NCI-H2029 (cell line): Measurements from ENCODE around the gene KIRREL1.

Experiments used
- DNase-seq: peaks from one replicate; lab custom pipeline; 2025; lab: John Stamatoyannopoulos, UW

Gene KIRREL1

DNA sequence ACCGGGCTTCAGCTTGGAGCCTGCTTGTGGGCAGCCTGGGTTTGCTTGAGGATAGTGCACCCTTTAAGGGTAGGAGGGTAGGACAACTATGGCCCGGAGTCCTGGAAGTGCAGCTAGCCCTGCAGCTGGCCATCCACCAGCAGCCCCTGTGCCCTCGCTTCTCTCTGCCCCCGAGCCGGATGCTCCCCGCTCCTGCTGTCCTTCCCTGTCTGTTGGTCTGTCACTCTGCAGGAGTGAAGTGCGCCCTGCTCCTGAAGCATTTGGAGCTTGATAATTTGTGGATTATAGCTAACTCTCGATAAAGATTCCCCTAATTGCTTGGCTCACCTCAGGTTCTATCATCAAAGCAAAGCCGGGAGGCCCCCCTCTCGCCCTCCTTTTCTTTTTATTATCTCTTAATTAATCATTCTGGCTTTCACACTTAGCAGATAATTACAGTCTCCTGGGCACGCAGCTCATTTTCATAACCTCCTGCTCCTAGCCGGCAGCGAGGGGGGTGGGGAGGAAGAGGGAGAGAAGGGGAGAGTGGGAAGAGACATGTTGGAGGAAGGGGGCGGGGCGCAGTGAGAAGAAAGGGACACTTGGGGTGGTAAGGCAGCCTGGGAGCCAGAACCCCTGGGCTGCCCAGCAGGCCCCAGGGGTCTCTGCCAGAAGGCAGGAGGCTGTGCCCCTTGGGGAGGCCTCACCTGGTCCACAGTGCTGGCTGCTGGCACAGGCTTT, 14.4 kb downstream of the KIRREL1 start:
- DNase-seq = no peak

DNA sequence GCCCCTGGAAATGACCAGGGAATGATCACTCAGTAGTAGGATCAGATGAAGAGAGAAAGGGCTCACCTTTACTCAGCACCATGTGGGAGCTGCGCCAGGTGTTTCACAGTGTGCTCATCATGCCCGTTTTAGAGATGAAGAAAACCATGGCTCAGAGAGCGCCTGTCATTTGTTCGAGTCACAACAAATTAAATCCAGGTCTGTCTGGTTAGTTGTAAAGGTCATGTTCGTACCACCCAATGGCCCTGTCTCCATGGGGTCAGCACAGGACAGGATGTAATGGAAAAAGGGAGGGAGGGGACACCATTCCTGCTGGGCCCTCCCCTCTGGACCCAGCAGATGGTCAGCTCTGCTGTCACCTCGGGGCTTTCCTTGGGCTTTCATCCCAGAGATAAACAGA, 15.2 kb downstream of the KIRREL1 start:
- DNase-seq = no peak

DNA sequence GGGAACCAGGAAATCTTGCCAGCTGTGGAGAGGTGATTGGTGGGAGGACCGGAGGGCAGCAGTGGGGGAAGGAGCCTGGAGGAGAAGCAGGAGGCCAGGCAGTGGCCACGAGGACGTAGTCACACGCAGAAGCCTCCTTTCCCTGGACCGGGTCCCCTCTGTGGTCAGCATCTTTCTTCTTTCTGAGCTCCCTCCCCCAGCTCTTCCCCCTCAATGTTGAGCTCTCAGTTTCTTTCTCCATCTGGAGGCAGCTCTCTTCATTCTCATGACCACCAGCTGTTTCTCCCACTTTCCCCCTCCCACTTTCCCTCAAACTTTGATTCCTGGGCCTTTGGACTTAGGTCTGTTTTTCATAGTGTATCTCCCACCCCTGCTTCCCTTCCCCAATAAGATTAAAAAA, 18.3 kb downstream of the KIRREL1 start:
- no peak for DNase-seq

DNA sequence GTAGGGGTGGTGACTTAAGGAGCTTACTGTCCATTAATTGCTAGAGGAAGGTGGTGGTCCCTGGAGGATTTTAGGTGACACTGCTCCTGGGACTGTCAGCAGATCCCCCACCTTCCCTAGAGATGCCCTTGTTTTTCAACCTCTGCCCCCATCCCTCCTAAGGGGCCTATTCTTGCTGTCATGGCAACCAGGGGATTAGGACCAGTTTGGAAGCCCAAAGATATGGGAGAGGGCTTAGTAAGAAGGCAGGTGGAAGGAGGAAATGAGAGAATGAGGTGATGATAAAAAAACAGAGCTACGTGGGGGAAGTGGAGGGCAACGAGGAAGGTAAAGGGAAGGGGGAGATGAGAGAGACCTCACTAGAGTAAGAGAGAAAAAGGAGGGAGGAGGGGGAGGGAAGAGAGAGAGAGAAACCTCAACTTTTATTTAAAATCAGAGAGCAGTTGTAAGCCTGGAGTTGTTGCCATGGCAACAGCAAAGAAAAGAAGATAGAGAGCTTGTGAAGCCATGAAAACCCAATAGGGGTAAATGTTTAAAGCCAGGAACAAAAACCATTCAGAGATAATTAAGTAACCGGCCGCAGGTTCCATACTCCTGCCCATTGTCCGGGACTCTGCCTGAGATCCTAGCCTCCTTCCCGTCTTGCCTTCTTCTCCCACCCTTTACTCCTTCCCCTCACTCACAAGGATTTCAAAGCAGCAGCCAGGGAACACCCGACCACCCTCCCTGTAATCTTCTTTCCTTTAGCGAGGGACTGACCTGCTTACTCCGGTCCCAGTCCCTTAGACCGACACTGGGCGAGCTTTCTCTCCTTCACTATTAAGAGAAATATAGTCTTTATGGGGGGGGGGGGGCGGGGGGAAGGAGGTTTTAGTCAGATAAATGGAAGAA, 20.6 kb downstream of the KIRREL1 start:
- no peak for DNase-seq

DNA sequence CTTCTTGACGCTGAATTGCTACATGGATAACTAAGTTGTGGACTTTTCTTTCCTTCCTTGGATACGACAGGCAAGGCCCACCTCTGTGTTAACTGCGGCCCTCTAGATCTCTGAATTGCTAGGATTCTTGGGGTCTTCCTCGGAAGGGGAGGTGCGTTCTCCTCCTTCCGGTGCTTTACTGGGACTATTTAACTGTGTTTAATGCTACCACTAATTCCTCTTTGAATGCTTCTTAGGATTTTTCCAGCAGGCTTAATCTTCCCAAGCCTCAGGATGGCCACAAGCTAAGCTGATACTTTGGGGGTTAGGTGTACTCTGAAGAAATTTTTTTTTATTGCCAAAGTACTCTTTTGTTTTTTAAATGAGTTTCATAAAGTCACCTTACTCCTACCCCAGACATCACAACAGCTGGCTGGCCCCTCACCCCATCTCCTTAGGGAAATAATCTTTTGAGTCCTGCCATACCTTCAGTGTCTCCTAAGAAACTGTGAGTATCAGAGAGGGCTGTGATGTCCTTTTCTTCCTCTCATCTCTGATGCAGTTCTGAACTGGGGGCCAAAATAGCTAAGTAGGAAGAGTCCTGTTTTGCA, 21.4 kb downstream of the KIRREL1 start:
- no peak for DNase-seq

DNA sequence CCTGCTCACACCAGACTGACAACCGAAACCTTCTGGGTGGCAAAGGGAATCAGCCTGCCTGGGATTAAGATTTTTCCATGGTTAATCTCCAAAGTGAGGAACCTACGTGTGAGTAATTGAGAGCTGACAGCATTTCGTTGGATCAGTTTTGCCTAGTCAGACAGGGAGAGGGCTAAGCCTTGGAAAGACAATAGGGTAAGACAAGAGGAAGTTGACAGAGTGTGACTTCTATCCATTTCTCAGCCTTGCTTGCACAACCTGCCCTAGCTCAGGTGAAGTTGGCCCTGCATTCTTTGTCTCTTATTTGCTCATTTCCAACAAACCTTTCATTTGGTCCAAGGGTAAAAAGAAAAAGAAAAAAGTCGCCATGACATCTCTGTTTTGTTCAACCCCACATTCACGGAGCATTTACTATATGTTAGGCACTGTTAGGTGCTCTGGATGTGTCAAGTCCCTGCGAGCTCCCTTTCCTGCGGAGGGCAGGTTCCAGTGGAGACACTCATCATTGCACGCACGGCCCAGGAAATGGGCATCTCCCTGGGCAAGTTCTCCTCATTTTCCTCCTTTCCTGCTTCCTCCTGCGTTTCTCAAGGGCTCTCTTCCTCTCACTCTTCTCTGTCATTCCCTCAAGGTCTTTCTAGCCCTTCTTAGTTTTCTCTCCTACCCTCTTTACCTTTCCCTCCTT, 23.3 kb downstream of the KIRREL1 start:
- DNase-seq = no peak

DNA sequence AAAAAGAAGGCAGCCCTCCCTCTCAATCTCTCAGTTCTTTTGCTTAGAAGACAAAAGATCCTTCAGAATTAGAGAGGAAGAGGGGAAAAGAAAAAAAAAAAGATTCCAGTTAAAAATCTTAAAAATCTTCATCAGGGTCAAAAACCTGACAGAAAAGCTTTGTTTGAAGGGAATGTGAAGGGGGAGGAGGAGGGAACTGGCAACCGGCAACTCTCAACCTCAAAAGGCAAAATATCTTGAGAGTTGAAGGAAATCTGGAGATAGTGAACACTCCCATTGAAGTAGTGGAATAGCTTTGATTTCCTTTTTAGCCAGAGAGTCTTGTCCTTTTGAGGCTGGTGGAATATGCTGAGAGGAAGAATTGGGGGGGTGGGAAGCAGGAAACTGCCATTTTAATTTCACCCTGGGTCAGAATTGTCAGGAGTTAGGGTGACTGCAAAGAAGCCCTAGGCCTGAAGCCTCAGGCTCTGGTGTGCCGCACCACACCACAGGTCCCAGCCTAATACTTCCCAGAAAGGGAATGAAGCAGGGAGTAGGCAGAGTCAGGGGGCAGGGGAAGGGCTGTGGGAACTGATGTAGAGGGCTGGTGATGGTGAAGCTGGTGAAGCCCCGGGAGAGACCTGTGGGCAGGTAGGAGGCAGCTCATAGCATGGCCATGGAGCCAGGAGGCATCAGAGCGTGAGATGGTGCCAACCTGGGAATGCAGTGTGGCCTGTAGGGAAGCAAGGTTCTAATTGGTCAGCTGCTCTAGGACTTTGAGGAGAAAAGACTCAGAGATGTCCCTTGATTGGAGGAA, 24.6 kb downstream of the KIRREL1 start:
- DNase-seq = no peak

DNA sequence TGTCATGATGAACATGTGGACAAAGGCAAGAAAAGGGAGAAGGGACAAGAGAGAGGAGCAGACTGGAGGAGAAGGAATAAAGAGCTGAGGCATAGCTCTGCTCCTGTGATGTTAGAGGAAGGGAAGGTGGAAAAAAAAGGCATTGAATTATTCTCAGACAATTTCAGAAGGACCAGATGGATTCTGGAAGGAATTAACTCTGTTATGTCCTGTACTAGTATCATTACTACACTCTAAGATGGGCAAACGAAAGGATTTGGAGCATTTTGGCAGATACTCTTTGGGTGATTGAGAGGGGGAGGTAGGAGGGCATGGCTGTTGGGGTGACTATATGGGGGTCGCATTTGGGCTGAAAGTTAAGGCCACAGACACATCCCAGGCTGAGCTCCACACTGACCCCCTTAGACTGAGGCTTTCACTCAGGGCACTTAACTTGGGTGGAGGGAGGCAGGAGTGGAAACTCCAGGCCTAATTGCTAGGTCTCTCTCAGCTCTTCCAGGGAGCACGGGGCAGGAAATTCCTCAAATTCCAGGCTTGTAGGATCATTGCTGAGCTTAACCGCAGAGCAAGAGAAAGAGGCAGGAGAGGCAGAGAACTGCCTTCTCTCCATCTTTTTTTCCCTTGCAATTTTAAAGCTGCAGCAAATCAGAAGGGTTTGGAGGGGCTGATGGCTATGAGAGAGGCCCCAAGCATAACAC, 25.9 kb downstream of the KIRREL1 start:
- DNase-seq = no peak

DNA sequence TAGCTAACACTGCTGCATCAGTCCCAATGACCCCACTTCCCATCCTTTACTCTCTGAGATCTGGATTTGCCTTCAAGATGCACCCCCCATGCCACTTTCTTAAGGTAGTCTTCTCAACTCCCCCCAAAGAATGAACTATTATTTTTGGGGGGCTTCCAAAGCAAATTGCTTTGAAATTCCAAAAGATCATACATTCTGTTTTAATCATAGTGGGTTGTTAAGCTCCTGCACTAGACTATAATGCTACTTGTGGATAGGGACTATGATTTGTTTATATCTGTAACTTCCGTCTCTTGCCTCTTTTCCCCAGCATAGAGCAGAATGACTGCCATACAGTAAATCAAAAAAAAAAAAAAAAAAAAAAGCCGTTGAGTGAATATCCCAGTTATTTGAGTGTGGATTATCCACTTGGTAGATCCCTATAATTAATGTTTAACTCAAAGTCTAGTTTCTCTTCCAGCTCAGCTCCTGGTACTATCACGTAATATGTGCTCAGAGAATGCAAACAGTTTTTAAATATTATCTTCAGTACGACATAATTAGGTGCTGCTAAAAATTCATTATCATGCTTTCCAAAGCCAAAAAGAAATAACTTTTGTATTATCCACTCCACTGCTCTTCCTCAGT, 26.9 kb downstream of the KIRREL1 start:
- DNase-seq = no peak

DNA sequence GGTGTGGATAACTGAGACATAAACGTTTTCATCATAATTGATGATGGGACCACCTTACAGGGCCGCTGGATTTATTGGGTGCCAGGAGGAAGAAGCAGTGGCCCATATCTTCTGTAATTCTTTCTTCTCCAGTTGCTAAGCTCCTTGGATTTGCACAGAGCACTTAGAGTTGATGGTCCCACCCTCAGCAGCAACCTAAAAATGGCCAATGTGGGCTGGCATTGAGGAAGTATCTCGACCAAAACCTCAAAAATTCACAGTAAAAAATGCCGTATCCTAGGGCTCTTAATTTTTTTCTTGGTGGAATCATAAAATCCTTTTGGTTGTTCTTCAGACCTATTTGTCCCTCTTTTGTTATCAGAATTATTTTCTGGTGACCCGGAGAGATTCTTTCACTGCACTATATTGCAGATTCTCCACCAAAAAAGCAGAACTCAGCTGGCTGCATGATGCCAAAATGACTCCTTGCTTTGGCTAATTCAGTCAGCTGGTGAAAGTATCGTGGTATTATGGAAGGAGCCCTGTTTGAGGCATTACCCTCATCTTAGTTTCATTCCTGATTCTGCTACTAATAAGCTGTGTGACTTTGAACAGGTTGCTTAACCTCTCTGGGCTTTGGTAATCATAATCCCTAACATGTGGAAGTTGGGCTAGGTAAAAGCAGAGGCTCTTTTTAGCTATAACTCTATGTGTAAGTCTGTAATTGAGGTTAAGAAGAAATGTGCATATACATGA, 27.6 kb downstream of the KIRREL1 start:
- DNase-seq = no peak

DNA sequence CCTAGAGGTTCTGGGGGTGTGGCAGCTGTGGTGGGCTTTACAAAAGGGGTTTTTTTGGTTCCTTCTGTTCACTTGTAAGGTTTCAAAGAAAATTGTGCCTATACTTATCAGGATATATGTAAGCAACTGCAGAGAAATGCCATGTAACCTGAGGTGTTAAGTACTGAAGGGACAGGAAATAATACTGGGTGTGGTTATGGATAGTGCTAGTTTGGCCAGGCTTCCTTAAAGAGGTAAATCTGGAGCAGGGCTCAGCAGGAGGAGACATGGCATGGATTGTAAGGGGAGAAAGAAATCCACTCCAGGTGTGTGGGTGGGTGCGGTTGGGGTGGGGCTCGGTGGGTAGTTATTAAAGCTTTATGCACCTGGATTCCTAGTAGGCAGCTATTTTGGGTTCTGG, 28.3 kb downstream of the KIRREL1 start:
- no peak for DNase-seq

DNA sequence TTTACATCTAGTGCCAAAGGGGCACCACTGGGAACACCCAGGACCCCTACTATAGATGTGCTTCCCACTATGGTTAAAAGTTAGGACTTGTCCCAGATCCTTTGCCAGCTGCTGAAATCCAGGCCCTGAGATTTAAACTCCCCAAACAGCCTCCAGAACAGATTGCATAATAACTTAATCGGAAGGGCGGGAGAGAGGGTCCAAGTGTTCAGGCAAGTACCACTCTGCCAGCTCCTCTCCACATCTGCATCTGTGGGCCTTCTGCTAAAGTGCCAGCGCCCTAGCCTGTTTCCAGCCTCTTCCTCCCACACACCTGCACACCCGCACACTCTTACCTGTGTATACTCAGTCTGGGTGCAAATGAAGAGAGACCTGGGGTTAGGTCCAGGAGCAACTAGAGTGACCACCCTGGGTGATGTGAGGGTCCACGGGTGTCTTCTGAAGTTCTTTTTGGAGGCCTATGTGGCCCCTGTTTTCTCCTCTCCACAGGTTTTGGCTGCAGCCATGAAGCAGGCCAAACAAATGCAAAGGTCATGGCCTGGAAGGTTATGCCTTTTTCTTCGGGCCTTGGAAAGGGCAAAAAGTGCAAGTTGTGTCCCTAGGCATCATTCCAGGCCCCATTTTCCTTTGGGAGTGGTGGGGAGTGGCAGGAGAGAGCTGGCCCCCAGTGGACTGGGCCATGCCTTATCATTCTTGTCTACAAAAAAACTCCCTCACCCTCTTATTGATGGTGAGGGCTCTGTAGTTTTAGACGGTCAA, 29.3 kb downstream of the KIRREL1 start:
- DNase-seq = no peak

DNA sequence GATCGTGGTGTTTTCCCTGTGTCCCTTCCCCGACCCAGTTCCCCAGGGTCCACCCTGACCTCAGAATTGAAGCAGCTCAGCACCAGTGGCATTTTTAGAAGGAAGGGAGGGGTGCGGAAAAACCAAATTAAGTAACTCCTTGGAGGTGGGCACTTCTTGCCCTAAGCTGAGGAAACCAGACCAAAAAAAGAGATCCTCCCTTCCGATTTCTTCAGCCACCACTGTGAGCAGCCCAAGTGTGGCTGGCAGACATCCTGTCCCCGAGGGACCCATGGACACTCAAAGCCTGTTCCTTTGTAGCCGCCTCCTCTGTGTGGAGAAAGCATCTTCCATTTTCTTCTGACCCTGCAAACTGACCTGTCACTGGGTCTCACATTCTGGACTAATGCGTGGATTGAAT, 31.3 kb downstream of the KIRREL1 start:
- no peak for DNase-seq

DNA sequence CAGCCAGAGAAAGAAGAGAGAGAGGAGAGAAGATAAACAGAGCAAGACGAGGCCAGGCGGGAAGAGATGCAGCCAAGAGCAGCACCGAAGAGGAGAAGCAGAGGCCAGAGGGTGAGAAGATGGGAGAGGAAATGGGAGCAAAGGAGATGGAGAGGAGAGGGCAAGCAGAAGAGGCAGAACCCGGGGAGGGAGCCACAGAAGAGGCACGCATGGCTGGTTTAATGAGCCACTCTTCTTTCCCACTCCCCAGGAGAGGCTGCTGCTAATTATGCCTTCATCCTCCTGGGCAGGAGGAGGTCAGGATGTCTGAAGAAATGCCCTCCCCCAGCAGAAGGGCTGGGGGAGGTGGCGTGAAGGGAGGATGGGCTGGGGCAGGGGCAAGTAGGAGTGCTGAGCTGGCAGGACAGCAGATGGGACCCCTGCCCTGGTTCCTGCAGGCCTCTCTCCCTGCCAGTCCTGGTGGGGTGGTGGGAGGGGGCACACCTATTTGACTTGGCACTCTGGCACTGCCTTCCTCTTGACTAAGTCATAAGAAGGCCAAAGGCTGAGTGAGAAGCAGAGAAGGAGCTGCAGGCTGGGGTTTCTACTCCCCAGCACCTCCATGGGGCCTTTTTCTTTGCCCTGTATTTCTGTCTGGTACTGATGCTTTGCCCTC, 32.3 kb downstream of the KIRREL1 start:
- DNase-seq = no peak

DNA sequence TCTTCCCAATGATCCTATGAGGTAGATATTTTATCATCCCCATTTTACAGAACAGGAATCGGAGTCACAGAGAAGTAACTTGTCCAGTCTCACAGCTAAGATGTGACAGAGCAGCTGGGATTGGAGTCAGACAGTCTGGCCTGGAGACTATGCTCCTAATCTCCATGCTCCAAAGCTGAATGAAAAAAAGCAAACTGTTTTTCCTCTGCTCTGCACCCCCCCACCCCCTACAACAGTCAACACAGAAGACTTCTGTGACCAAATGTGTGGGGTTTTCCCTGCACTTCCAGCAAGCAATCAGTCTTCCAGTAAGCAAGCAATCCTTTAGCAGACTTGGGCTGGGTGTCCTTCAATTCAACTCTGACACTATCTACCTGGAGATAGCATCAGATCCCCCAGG, 33.2 kb downstream of the KIRREL1 start:
- no peak for DNase-seq

DNA sequence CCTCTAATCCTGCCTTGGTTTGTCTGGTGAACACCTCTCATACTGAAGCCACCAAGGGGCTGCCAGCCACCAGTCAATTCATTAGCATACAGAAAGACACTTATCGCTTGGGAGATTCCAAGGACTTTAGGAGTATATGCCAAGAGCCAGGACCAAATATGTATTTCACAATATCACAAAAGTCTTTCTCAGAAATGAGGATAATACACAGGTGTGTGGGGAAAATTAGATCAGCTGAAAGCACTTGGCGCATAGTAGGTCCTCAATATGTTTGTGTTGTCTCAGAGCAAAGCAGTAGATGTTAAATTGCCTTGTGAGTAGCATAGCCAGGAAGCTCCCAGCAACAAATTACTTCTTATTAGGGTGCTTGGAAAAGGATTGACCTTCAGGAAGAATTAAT, 34.1 kb downstream of the KIRREL1 start:
- DNase-seq = no peak

DNA sequence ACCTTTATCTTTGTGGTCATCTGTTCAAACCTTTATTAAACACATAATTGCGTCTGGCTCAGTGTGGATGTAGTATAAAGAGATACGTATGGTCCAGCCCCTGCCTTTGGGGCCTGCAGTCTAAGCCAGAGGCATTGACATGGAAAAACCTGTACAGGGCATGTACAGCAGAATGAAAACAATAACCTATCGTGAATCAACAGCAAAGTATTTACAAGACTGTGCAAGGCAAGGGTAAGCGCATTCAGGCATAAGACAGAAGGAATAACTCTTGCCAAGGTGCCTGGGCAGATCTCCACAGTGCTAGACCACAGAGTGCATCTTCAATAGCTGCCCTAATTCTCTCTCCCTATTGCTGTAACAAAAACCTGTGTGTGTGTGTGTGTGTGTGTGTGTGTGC, 35.5 kb downstream of the KIRREL1 start:
- no peak for DNase-seq

DNA sequence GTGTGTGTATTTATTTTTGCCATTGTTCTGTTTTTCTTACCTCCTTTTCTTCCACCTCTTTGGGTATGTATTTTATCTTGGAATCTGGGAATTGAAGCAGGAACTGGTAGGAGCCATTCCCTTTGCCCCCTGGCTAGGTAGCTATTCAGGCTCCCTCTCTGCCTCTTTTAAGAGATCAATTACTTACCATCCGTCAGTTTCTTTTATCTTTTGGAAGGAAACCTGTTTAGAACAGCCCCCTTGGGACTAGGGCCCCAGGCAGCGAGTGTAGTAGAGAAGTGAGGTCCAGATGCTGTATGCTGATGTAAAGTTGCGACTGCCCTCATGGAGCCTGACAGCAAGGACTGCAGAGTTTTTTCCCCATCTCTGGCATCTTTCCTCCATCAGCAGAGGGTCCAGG, 41.6 kb downstream of the KIRREL1 start:
- no peak for DNase-seq
